NCI-H2107 (cell line): ENCODE results near the gene API5.
"Not testable (repeated sequence)": the region's sequence is repeated elsewhere in the genome, so short reads cannot be mapped to it uniquely, and the experiment has no call there.

ENCODE experiments used
- DNase-seq: peaks from one replicate; lab custom pipeline; 2025; lab: John Stamatoyannopoulos, UW

The API5 gene

DNA sequence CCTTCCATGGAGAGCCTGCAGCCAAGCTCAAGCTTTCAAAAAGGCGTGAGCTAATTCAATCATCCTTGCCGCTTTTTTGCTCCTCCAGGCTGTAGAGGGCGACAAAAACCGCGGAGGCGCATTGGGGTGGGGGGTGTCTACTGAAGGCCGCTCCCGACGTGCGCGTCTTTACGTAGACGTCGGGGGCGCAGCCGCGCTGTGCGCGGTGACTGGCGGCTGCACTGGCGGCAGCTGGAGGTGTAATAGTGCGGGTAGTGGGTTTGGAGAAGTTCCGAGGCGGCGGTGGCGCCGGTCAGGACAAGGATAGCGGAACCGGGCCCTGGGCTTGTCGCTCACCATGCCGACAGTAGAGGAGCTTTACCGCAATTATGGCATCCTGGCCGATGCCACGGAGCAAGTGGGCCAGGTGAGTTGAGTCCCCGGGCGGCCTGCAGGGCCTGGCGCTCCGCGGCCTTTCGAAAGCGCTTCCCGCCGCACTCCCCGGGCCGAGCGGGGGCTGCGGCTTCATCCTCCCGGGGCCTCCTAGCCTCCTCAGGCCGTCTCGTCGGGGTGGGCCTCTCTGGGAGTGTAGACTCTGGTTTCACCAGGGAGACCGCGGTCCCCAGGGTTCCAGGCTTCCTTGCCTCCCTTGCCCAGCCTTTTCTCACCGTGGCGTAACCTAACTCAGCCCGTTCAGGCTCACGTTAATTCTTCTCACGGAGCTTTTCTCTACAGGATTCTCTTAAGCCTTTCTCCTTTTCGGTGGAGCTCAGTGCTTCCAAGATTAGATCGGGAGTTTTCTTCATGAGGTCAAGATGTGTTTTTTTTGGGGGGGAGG, at the start of gene API5:
TSS of gene API5 (plus strand) at position 206 of the 817 bp plus-strand sequence. CDS start at position 338, 132 bp downstream.
- peak; percentile 90 for DNase-seq

DNA sequence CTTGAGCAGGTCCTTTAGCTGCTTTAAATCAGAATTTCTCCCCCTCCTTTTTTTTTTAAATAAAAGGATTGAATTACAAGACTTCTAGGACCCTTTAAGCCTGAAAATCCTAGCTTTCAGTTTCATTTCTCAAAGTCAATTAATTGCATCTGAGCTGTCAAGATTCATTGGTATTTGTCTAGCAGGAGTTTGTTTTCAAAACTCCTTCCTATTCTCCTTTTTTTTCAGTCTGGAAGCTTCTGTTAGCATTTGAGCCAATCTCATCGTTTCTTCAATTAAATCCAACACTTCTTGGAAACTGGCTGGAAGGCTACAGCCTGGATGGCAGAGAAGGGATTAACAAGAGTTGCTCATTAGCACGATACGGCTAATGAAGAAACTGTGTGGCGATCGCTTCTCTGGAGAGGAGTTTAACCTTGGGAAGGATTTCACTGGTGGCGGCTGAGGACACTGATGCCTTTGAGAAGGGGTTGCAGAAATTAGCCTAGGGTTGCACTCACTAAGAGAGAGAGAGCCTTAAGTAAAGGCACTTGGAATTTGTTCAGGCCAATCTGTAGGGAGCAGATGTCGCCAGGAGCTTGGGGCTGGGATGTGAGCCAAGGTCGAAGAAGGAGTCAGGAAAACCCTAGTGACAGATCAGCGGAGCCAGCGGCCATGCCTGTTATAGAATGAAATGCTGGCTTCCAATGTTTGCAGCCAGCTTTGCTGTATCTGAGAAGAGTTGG, 43.8 kb upstream of the API5 start:
- DNase-seq: no peak

DNA sequence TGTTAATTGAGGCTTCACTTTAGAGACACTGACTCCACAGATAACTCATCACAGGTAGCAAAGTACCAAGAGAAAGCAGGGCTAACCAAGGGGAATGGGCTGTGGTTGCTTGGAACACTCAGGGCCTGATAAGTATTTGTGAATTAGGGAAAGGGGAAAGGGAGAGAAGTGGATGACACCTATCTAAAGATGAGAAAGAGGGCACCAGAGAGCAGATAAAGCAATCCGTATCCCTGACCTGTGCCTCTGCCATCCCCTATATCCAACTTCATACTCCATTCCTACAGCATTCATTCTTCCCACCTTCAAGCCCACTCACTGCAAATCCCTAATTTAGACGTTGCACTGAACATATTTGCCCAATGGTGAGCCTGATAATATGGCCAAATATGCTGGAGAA, 43.0 kb upstream of the API5 start:
- no peak for DNase-seq

DNA sequence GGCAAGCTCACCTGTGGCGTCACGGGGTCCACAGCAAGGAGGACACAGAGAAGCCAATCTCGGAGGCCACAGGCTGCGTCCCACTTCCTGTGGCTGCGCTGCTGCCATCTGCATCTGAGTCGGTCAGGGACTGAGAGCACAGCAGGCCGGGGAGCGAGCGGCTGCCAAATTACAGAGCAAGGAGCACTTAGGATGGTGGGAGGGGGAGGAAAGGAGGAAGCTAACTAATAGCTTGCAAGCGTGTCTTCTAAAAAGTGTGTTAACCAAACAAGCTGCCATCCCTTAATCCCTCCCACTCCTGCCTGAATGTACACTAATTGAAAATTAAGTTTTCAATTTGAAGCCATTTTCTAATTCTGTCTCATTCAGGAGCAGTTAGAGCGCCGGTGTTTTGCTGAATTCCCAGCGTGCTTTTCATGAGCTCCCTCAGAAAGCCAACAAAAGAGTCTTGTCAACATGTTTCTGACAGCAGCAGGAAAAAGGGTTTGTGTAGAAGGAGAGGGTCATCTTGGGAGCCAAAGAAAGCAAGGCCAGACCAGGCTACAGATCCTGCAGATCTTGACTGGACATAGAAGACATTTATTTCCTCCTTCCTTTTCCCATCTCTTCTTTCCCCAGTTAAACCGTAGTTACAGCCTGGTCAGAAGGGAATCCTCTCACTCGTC, 42.4 kb upstream of the API5 start:
- DNase-seq: no peak

DNA sequence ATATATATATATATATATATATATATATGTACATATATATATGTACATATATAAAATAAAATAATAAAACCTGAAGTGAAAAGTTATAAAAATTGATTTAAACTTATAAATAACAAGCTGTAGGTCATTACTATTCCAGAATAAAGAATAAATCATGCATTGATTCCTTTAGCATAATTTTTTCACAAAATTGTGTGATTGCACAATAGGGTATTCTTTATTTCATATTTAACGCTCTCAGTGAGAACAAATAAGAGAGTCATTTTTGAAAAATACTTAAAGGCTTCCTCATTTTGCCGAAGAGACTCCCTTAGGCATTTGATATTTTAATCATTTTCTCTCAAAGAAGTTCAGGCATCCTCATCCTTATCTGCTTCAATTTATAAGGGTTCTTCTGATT, 41.3 kb upstream of the API5 start:
- no peak for DNase-seq

DNA sequence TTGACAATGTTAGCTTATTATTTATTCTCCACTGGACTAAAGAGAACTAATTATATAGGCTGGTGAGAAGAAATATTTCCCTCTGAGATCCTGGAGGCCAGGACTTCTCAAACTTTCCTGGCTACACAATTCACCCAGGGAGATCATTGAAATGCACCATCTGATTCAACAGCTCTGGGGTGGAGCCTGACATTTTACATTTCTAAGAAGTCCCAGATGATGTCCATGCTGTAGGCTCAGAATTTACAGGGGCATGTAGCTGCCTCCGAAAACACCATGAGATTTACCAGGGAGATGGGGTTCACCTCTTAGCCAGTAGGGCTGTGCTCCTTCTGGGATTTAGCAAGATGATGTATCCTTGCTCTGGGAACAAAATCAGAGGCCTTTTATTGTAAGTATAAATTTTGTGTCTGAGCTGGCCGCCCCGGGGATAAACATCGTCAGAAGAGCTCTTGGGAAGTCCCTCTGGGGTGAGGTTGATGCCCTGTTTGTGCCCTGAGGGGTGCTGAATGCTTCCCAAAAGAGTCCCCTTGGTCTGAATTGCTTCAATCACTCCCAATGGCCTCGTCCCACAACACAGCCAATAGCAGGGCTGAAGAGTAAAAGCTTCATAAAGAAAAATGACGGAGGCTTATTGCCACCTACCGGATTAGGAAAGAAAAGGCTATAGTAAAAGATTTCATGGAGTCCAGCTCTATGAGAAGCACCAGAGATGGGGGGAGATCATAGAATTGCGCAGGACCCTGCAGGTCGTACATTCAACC, 33.4 kb upstream of the API5 start:
- DNase-seq: no peak

DNA sequence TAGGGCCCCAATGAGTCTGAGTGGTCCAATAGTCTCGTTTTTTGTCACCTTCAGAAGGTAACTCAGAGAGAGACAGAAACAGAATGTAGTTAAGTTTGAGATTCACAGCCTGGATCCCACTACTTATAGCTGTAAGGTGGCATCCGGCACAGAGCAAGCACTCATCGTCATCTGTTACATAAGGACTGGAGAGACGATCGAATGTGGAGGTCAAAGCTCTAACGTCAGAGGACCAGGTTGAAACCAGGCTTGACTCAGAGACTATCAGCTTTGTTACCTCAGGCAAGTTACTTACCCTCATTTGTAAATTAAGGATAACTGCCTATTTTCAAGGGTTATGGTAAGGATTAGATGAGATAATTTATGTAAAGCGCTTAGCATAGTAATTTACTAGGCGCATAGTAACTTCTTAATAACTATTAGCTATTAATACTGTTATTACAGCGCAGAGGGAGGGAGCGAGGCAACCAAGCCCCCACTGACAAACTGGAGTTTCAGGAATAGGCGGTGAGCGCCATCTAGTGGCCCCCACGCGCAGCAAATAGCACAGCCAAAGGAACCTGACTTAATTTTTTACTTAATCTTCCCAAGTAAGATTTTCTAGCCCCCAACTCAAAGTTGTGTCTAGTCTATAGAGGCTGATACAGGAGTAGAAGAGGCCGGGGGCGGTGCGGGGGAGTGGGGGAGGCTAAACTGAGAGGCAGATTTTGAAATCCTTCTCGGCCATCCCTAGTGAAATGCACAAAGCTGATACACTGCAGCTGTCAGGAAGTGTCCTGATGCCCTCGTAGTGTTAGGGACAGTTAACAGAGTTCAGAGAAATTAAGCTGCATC, 29.0 kb upstream of the API5 start:
- DNase-seq: no peak

DNA sequence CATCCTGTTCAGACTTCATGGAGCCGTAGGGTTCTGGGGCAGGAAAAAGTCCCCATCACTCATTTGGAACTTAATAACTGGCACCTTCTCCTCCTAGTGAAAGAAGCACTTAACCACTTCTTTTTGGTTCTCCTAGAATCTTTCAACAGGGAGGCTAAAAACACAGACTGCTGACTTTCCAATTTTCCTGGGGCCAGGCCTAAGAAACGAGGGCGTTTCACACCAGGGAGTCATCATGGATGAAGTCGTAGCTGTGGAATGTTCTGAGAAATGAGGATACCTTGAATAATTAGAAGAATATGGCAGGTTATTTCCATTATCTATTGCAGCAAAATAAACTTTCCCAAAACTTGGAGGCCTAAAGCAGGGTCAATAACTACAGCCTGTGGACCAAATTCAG, 26.0 kb upstream of the API5 start:
- no peak for DNase-seq

DNA sequence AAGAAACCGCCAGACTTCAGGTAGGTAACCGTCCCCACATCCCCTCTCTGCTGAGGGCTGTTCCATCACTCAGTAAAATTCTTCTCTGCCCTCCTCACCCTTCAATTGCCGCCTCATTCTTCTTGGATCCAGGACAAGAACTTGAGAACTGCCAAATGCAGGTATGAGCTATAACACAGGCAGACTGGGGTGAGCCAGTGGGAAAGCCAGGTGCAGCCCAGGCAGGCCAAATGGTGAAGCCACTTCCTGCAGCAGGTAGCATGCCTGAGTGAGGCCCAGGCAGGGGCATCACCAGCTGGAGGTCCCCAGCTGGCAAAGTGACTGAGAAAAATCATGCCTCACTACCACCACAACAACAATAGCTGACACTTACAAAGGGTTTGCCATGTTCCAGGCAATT, 22.4 kb upstream of the API5 start:
- DNase-seq: no peak

DNA sequence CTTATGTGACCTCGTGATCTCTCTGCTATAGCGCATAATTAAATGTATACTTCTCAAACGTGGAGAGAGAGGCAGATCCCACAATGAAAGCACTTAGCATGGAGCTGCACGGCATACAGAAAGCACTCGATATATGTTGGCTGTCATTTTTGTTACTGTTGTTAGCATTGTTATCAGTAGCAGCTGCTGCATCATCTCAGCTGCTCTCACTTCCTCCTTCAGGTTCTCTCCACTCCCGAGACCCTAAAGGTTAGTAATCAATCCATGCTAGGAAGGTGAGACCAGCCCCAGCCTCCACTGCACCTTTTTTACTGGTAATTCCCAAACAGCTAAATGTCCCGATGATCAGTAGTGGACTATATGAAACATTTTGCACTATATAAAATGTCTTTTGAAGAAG, 13.4 kb upstream of the API5 start:
- no peak for DNase-seq

DNA sequence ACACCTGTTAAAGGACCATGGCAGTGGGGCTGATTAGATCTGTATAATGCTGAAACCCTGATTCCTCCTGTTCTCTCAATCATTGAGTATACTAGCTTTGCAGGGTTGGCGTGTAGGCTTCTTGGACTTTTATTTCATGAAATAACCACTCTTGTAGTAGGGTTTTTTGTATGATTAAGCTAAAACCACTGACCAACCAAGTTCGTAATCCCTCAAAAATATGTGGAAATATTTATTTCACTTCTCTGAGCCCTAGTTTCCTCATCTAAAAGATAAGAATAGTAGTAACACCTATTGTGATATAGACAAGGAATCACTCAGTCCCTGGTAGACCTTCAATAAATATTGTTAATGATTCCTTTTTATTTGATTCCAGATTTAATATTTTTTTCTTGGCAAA, 4.2 kb downstream of the API5 start:
- DNase-seq: no peak

DNA sequence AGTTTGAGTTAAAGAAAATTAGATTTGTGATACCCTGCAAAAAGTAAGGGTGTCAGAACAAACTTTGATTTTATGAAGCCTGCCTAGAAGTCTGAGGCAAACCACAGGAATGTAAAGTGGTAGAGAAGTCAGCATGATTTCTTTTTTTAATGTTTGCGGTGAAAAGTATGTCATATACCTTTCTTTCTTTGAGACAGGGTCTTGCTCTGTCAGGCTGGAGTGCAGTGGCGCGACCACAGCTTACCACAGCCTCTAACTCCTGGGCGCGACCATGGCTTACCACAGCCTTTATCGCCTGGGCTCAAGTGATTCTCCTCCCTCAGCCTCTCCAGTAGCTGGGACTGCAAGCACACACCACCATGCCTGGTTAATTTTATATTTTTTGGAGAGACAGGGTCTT, 4.7 kb downstream of the API5 start:
- DNase-seq: no peak

DNA sequence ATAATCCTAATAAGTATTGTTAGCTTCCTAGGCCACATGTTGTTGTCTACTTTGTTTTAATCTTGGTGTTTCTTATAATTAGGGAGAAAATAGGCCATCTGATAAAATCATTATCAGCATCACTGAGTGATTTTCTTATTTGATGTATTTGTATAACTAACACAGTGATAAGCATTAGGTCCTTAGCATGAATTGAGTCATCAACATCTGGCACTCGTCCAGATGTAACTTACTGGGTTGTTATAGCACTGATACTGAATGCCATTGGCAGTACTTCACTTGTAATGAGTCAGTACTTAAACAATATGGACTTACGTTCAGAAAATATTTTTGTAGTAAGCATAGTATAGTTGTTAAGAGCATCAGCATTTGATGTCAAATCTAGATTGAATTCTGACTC, 16.2 kb downstream of the API5 start:
- no peak for DNase-seq

DNA sequence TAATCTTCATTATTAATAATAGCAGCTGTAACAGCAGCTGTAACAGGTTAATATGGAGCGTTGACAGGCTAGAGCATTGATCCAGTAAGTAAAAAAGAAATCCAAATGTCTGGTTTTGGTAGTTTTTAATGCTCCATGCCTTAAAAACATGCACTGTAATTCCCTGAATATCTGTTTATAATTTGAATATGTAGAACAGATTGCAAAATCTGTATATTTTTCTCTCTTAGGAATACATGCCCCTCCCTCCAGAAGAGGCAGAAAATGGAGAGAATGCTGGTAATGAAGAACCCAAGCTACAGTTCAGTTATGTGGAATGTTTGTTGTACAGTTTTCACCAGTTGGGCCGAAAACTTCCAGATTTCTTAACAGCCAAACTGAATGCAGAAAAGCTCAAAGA, 16.7 kb downstream of the API5 start:
- no peak for DNase-seq

DNA sequence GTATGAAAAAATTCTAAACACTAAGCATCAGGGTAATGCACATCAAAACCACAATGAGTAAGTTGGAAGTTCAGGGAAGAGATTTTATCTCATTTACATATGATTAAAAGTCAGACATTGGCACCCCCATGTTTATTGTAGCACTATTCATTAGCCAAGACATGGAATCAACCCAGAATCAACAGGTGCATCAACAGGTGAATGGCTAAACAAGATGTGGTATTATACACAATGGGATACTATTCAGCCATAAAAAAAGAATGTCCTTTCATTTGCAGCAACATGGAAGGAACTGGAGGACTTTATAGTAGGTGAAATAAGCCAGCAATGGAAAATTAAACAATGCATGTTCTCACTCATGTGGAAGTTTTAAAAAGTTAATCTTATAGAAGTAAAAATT, 29.4 kb downstream of the API5 start:
- no peak for DNase-seq

DNA sequence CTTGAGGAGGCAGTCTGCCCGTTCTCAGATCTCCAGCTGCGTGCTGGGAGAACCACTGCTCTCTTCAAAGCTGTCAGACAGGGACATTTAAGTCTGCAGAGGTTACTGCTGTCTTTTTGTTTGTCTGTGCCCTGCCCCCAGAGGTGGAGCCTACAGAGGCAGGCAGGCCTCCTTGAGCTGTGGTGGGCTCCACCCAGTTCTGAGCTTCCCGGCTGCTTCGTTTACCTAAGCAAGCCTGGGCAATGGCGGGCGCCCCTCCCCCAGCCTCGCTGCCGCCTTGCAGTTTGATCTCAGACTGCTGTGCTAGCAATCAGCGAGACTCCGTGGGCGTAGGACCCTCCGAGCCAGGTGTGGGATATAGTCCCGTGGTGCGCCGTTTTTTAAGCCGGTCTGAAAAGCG, 39.6 kb downstream of the API5 start:
- not testable (repeated sequence) for DNase-seq

DNA sequence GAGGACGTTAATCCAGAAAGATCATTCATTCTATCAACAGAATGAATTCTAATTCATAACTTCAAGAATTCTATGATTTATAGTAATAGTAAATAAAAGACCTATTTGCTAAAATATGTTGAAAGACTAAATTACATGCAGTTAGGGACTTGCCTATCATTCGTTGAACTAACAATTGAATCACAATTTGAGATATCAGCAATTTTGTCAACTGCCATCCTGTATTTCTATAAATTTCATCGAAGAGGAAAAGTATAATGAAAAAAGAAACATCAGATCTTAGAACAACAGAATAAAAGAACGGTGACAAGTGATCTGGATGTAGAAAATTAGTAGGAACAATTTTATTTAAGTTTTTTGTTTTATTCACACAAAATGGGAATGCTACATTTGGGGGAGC, 42.5 kb downstream of the API5 start:
- no peak for DNase-seq

DNA sequence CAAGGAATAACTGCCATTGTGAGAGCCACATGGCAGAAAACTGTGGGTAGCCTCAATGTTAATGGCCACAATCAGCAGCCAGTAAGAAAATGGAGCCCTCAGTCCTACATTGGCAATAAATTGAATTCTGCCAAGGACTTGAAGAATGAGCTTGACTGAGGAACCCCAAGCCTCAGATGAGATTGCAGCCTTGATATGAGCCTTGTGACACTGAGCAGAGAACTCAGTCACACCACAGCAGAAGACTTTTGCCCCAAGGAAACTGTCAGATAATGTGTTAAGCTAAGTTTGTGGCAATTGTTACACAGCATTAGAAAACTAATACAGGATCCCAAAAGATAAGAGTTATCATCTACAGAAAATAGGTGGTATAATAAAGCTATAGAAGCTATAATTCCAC, 44.5 kb downstream of the API5 start:
- no peak for DNase-seq

DNA sequence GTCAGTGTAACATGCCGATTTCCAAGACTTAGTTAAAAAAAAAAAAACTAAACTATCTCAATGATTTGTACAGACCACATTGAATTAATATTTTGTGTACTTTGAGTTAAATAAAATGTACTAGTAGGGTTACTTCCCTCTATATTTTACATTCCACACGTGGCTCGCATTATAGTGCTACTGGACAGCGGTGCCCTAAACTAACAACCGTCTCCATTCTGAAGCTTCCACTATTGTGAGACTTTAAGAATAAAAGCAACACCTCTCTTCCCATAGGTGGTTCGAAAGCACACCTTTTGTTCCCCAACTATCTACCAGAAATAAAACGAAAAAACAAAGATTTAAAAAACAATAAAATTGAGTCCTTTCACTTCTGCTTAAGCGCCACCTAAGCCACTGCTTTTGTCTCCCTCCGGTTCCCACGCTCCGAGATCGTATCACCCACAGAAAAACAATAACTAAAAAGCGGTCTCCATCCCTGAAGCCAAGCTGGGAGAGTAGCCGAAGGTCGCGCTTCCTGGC, 46.5 kb downstream of the API5 start:
- no peak for DNase-seq

DNA sequence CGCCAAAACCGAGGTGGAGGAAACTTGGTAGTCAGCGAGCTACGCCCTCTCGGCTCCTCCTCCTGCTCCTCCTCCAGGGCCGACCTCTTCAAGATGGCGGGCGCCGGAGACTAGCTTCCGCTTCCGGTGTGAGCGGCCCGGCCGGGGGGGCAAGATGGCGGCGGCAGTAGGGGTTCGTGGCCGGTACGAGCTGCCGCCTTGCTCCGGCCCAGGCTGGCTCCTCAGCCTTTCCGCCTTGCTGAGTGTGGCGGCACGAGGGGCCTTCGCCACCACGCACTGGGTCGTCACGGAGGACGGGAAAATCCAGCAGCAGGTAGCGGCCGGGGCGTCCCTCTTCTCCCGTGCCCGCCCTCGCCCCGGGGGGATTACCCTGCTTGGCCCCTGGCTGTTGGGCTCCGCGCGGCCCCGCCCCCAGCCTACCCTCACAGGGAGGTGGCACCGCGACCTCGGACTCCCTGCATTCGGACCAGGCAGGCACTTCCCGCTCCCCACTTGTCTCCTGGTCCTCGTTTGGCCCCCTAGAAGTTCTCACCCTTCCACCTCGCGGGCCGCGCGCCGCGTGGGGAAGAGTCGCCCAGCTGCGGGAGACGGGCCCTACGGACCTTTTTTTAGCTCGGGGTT, 47.1 kb downstream of the API5 start, which contains the start of gene TTC17:
TSS of gene TTC17 (plus strand) at position 120 of the 621 bp plus-strand sequence. CDS start at position 155, 35 bp downstream.
- peak; percentile 84 for DNase-seq

DNA sequence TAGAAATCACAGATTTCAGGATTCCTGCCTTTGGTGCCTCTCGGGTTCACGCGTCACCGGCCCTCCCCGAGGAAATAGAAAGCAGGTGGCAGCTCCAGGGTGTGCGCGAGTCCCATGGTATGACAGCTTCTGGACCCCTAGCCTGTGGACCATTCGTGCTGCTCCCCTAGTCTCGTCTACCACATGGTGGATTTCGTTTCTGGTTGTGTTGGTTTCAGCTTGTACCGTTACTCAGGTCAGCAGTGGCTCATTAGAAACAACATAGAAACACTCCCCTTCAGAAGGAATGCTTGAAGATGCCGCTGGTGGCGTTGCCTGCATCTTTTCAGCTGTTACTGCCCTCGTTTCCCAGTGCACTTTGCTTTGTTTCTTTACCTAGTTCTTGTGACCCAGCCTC, 47.6 kb downstream of the API5 start:
- DNase-seq: no peak
